GM18511 (cell line): ENCODE results near the gene RPS6KA4.
"Not testable (repeated sequence)": the region's sequence is repeated elsewhere in the genome, so short reads cannot be mapped to it uniquely, and the experiment has no call there.

ENCODE experiments used
- ATAC-seq: cut with Tn5 transposase; IDR thresholded peaks from one replicate; pipeline ENCODE4 v1.9.1; 2021; ENCODE audit warnings: mild to moderate bottlenecking, moderate library complexity; ENCODE audit not compliant: unreplicated experiment

RPS6KA4 gene

DNA sequence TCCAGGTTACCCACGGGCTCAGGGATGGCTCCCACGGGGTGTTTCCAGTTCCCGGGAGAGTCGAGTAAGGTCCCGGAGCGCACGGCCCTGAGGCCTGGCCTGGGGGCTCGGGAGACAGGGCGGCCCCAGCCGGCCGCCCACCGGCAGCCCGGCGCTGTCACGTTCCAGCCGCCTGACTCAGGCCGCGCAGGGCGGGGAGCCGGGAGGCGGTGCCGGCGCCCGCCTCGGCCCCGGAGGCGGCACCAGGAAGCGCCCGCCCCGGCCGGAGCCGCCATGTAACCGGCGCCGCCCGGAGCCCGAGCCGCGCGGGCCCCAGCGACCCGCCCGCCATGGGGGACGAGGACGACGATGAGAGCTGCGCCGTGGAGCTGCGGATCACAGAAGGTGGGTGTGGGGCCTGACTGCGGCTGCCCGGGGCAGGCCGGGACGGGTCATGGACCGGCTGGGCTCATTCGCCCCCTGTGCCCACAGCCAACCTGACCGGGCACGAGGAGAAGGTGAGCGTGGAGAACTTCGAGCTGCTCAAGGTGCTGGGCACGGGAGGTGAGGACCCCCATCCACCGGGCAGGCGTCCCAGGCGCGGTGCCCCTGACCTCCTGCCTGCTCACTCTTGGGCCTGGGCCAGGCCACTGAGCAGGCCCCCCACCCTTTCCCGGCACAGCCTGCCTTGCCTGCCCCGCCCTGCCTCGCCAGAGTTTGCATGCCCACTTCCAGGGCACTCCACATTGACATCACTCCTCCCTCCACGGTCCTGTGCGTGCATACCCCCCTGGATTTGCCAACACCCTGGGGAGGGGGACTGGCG, at the start of gene RPS6KA4:
TSS of gene RPS6KA4 (plus strand) at position 256 of the 805 bp plus-strand sequence. CDS start at position 330, 74 bp downstream.
- peak; percentile 71 for ATAC-seq

DNA sequence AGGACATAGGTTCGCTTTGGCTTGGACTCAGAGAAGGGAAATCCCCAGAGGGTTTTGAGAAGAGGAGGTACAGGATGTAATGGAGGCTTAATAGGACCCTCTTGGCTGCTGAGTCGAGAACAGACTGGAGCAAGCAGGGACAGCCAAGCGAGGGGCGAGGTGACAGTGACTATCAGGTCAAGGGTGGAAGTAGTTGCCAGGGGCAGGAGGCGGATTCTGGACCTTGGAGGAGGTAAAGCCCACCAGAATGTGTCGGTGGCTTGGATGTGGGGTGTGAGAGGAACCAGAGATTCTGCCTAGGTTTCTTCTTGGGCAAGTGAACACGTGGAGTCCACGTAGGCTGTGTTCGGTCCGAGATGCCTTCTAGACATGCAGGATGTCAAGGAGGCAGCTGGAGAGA, 46.0 kb upstream of the RPS6KA4 start:
- no peak for ATAC-seq

DNA sequence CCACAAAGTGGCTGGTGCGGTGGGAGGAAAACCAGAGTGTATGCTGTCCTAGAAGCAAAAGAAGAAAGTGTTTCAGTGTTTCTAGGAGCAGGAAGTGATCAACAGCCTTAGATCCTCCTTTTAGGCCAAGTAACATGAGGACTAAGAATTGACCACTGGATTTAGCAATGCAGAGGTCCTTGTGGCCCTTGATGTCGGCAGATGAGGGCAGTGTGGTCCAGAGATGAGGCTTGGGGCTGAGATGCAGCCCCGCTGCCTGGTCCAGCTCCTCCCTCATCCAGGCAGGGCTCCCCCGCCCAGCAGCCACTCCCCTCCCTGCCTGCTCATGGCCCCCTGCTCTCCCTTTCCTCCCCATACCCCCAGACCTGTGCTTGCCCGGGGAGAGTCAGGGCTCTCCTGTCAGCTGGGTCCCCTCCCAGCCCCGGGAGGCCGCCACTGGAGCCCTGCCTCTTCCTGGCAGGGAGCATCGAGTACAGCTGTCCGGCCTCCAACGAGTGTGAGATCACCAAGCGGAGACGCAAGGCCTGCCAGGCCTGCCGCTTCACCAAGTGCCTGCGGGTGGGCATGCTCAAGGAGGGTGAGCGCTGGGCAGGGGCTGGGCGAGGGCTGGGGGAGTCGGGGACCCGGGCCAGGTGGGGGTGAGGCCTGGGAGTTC, 45.3 kb upstream of the RPS6KA4 start:
- no peak for ATAC-seq

DNA sequence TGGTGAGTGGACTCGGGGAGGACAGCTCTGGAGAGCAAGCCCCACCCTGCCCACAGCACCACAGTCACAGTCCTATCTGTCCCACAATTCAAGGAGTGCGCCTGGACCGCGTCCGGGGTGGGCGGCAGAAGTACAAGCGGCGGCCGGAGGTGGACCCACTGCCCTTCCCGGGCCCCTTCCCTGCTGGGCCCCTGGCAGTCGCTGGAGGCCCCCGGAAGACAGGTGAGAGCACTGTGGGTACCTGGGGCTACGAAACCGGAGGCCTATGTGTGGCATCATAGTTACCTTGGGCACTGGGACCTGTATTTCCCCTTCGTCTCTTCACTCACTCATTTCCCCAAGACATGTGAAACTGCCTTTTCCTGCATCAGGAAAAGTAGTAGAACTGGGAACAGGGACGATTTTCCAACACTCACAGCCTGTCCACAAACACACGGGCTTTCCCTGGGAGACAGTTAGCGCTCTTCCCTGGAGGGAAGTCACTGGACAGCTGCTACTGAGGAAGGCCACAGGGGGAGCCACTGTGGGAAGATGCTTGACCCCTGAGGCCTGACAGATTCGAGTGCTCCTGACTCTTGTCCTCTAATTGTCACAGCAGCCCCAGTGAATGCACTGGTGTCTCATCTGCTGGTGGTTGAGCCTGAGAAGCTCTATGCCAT, 44.7 kb upstream of the RPS6KA4 start:
- ATAC-seq = no peak

DNA sequence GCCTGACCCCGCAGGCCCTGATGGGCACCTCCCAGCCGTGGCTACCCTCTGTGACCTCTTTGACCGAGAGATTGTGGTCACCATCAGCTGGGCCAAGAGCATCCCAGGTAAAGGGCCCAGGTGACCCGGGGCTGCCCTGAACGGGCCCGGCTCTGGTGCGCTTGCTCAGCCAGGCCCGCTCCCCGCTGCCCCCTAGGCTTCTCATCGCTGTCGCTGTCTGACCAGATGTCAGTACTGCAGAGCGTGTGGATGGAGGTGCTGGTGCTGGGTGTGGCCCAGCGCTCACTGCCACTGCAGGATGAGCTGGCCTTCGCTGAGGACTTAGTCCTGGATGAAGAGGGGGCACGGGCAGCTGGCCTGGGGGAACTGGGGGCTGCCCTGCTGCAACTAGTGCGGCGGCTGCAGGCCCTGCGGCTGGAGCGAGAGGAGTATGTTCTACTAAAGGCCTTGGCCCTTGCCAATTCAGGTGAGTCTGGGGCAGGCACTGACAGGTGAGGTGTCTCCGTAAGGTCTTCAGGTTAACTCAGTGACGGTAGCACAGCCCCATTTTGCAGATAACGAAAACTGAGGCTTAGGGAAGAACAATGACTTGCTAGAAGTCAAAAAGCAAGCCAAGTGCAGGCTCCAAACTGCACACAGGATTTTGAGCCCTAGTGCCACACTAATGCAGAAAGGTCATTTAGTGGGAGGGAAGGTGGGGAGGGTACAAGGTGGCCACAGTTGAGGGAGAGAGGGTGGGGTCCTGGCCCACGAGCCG, 44.0 kb upstream of the RPS6KA4 start:
- no peak for ATAC-seq

DNA sequence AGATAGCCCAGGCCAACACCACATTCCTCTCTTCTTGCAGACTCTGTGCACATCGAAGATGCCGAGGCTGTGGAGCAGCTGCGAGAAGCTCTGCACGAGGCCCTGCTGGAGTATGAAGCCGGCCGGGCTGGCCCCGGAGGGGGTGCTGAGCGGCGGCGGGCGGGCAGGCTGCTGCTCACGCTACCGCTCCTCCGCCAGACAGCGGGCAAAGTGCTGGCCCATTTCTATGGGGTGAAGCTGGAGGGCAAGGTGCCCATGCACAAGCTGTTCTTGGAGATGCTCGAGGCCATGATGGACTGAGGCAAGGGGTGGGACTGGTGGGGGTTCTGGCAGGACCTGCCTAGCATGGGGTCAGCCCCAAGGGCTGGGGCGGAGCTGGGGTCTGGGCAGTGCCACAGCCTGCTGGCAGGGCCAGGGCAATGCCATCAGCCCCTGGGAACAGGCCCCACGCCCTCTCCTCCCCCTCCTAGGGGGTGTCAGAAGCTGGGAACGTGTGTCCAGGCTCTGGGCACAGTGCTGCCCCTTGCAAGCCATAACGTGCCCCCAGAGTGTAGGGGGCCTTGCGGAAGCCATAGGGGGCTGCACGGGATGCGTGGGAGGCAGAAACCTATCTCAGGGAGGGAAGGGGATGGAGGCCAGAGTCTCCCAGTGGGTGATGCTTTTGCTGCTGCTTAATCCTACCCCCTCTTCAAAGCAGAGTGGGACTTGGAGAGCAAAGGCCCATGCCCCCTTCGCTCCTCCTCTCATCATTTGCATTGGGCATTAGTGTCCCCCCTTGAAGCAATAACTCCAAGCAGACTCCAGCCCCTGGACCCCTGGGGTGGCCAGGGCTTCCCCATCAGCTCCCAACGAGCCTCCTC, 43.1 kb upstream of the RPS6KA4 start:
- not testable (repeated sequence) for ATAC-seq

DNA sequence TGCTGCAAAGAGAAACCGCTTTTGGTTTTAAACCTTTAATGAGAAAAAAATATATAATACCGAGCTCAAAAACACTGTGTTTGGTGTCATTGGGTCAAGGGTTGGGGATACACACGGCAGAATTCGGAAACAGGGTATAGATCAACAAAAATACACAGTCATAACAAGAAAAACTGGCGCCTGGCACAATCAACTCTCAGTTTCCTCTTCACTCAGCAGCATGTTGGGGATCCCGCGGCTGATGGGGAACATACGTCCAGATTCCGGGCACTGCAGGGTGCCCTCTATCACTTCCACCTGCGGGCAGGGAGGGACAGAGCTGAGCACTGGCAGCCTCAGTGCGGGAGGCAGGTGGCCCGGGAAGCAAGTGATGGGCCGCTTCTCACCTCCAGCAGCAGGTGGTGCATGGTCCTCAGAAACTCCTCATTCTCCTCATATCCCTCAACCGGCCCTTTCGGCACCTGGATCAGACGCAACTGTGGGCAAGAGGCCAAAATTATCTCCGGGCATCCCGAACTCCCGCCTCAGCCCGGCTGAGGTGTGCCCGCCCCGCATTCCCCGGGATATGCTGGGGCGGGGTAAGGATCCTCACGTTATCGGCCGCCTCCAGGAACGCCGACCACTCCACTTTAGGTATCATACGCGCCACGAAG, 42.2 kb upstream of the RPS6KA4 start:
- peak; percentile 3 for ATAC-seq

DNA sequence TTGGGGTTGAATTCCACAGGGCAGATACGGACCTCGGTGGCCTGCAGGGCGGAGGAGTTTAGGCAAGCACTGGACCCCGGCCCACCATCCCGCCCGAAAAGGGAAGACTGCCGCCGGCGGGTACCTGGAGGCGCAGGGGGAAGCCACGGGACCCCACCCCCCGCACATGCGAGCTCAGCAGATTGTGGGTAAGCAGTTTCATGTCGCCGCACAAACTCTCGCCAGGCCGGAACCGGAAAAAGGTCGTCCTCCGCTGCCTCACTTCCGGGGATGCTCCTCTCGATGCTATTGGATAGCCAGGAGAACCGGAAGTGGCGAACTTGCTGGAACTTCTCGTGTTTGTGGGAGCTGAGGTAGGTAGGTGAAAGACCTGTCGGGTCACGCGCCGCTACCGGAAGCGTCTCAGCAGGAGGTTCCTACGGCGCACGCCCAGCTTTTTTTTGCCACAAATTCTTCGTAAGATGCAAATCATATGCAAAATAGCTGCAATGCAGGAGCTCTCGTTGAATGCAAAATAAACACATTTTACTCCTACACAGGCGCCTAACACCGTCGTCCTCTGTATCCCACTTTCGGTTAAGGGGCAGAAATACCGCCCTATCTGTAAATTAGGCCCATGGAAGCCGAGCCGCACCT, 41.5 kb upstream of the RPS6KA4 start, which contains the start of gene TRMT112:
TSS of gene TRMT112 (minus strand) at position 235 of the 636 bp plus-strand sequence. CDS start at position 202, 33 bp downstream.
- peak; percentile 70 for ATAC-seq

DNA sequence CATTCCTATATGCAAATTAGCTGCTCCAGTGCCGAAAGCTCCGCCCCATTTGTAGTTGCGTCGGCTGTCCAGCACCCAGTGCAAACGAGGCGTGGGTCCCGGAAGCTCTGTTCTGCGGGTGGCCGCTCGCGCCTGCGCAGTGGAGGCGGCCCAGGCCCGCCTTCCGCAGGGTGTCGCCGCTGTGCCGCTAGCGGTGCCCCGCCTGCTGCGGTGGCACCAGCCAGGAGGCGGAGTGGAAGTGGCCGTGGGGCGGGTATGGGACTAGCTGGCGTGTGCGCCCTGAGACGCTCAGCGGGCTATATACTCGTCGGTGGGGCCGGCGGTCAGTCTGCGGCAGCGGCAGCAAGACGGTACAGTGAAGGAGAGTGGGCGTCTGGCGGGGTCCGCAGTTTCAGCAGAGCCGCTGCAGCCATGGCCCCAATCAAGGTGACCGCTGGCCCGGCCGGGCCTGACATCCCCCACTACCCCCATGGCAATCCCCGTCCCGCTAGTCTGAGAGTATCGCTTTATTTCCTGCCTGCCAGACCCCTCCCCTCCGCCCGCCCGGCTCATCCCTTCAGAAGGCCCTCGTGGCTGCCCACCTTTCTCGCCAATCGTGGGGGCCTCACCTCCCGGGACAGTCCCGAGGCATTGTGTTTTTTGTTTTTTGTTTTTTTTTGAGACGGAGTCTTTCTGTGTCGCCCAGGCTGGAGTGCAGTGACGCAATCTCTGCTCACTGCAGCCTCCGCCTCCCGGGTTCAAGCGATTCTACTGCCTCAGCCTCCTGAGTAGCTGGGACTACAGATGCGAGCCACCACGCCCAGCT, 40.8 kb upstream of the RPS6KA4 start, which contains the start of gene PRDX5:
TSS of gene PRDX5 (plus strand) at position 161 of the 805 bp plus-strand sequence. CDS start at position 256, 95 bp downstream.
- ATAC-seq = peak; percentile 77

DNA sequence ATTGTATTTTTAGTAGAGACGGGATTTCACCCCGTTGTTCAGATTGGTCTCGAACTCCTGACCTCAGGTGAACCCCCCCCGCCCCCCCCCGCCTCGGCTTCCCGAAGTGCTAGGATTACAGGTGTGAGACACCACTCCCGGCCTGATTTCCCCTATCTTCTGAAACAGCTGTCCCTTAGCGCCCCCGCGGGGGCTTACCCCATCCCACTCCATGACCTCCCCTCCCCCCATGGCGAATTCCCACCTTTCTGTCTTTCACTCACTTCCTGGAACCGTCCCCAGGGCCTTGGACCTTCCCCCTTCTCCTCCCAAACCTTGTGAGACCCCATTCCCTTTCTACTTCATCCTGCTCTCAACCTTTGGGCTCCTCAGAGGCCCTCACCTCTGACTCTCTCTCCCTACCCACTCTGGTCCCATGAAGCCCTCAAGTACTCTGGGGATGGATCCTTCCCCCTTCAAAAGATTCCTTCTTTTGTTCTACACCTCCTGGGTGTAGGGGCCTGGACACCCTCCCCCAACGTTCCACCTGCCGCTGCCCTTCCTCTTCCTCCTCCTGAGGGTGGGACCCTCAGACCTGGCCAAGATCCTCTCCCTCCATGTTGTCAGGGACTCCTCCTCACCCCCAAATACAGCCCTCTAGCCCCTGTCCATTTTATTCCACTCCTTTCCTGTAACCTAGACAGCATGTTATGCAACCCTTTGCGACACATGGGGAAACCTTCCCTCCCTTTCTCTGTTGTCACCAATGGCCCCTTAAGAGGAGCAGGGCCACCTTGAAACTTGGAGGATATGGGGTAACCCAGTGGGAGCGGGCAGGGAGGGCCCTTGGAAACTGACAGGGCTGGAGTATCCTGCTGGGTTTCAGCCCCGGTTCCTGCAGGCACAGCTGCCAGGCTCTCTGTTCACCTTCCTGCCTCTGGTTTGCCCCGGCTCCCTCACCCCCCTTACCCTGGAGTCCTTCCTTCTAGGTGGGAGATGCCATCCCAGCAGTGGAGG, 39.9 kb upstream of the RPS6KA4 start:
- ATAC-seq = no peak

DNA sequence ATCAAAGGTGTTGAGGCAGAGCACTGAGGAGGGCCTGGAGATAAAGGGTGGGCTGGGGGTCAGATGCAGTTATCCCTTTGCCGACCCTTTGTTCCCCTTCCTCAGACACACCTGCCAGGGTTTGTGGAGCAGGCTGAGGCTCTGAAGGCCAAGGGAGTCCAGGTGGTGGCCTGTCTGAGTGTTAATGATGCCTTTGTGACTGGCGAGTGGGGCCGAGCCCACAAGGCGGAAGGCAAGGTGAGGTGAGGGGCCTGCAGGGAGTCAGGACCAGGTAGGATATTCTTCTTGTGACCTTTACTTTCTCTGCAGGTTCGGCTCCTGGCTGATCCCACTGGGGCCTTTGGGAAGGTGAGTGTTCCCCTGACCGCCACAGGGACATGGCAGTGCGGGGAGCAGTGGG, 38.4 kb upstream of the RPS6KA4 start:
- ATAC-seq = no peak

DNA sequence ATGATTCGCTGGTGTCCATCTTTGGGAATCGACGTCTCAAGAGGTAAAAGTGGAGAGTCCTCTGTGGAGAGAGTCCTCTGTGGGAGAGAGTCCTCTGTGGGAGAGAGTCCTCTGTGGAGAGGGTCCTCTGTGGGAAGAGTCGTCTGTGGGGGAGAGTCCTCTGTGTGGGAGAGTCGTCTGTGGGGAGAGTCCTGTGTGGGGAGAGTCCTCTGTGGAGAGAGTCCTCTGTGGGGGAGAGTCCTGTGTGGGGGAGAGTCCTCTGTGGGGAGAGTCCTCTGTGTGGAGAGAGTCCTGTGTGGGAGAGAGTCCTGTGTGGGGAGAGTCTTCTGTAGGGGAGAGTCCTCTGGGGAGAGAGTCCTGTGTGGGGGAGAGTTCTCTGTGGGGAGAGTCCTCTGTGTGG, 37.9 kb upstream of the RPS6KA4 start:
- no peak for ATAC-seq

DNA sequence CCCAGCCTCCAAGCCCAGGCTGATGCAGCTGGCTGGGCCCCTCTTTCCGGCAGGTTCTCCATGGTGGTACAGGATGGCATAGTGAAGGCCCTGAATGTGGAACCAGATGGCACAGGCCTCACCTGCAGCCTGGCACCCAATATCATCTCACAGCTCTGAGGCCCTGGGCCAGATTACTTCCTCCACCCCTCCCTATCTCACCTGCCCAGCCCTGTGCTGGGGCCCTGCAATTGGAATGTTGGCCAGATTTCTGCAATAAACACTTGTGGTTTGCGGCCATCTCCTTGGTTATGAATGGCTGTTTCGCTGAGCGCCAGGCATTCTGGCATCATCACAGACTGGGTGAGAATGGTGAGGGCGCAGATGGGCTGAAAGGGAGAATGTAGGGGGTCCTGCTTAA, 37.4 kb upstream of the RPS6KA4 start:
- ATAC-seq = no peak

DNA sequence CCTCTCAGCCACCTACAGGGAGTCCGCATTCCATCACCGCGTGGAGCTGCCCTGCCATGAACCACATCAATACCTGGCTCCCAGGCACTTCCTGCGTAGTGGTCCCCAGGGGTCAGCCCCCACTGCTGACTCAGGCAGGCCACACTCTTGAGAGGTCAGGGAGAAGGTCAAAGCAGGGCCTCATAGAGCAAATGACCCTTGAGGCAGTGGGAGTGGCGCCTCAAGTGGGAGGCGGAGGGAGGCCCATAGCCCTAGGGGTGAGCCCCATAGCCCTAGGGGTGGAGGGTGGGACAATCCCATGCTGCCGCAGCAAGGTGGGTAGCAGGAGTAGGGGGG, 36.1 kb upstream of the RPS6KA4 start:
- ATAC-seq = no peak

DNA sequence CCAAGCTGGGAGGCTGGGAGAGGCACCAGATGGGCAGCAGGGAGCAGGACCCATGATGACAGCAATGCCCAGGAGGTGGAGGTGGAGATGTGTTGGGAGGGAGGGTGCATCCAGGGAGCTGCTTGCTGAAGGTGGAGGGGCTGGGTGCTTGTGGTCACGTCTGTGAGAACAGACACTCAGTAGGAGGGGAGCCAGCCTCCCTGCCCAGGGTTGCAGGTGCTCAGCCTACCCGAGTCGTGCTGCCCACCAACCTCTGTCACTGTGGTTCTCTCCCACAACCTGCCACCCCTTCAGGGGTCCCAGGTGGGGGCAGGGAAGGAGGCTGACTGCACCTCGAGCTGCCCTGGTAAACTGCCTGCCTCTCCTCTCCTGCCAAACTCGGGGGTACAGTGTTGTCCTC, 35.6 kb upstream of the RPS6KA4 start:
- ATAC-seq = no peak

DNA sequence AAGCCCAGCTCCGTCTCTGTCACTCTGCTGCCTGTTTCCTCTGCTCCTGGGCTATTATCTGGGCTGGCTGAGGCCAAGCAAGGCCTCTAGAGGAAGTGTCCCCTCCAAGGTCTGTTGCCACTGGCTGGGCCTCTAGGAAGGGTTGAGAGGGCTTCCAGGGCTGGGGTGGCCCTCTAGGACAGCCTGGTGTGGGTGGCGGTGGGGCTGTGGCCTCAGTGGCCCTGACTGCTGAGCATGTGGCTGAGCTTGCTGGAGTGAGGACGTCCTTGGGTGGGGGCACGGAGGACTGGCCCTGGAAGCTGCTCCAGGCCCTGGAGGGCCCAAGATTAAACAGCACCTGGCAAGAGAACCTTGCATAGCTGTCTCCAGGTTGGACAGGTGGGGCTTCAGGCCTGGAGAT, 35.0 kb upstream of the RPS6KA4 start:
- ATAC-seq = not testable (repeated sequence)
